MCF 10A (cell line): Measurements from ENCODE around the gene DCAF5. TPM values are rescaled to one million over a fixed set of nuclear protein-coding genes. Genes with fewer than 3 reads are reported as not detected.
"Not testable (repeated sequence)": the region's sequence is repeated elsewhere in the genome, so short reads cannot be mapped to it uniquely, and the experiment has no call there.

ENCODE experiments used
- BruUV-seq: library from RNA; stranded (reverse); fragments of 400-500 nt; replicated peaks from 2 replicates; lab custom pipeline; 2021; lab: Mats Ljungman, UMichigan
- CTCF ChIA-PET: fragments of 300-600 bp; sonication (Branson Sonifier 250); formaldehyde crosslinking; extraction: SDS; loops from one replicate; lab custom pipeline; 2021; ENCODE audit warnings: antibody characterized with exemption, inconsistent platforms; lab: Yijun Ruan, JAX
- POLR2A ChIA-PET: fragments of 300-600, 350-650 bp; sonication (Branson Sonifier 250); formaldehyde crosslinking; extraction: SDS; loops from one replicate; lab custom pipeline; 2020; ENCODE audit warnings: antibody characterized with exemption, inconsistent platforms; lab: Yijun Ruan, JAX
- DNase-seq: peaks from one replicate; pipeline ENCODE4 v3.0.0-alpha.2; 2018; ENCODE audit not compliant: unreplicated experiment
- H3K27ac Mint-ChIP-seq: one replicate; pipeline ENCODE4 v1.8.0; 2022; ENCODE audit warnings: mild to moderate bottlenecking, low read depth, mixed read lengths; ENCODE audit not compliant: unreplicated experiment
- H3K27me3 Mint-ChIP-seq: one replicate; pipeline ENCODE4 v1.8.0; 2022; ENCODE audit warnings: mixed read lengths; ENCODE audit not compliant: insufficient read depth, unreplicated experiment
- H3K36me3 Mint-ChIP-seq: one replicate; pipeline ENCODE4 v1.8.0; 2022; ENCODE audit warnings: mild to moderate bottlenecking, moderate library complexity, mixed read lengths; ENCODE audit not compliant: insufficient read depth, unreplicated experiment
- H3K4me1 Mint-ChIP-seq: one replicate; pipeline ENCODE4 v1.8.0; 2022; ENCODE audit warnings: mixed read lengths; ENCODE audit not compliant: insufficient read depth, unreplicated experiment
- H3K4me3 Mint-ChIP-seq: one replicate; pipeline ENCODE4 v1.8.0; 2022; ENCODE audit warnings: mild to moderate bottlenecking, moderate library complexity, mixed read lengths; ENCODE audit not compliant: unreplicated experiment
- H3K9me3 Mint-ChIP-seq: one replicate; pipeline ENCODE4 v1.8.0; 2022; ENCODE audit warnings: mixed read lengths; ENCODE audit not compliant: unreplicated experiment
- CTCF ChIP-seq: fragments of 200-600 bp; IDR thresholded peaks from one replicate; pipeline ENCODE4 v1.8.0; 2022; ENCODE audit warnings: antibody characterized with exemption, mild to moderate bottlenecking; ENCODE audit not compliant: unreplicated experiment
- intact Hi-C: fragments of 100-400 bp; cut with micrococcal nuclease; formaldehyde crosslinking; loops from 2 replicates; pipeline ENCODE4 v1.14.1; 2022
- total RNA-seq: library from RNA; stranded (reverse); gene quantifications from 2 replicates; pipeline ENCODE4 v1.2.3, GENCODE V29; 2022

Gene DCAF5
- total RNA-seq, 1 experiment from 2014 or later = 37.7 TPM

DNA sequence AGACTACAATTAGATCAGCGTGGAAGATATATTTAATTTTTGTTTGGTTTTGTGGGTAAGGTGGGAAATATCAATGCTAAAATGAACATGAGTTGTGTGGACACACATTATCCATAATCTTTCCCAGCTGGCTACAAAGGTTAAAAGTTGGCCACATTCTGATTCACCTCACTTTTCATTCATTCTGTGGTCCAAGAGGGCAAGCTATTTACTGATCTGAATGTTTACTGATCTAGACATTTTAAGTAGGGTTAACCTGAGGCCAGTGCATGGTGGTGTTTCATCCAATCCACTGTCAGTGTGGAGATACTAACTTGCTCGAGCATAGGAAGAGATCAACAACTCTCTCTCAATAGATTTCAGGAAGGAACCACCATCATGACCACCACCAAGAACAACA lies 71.6 kb downstream of the DCAF5 start:
- peak overlapping the region; percentile 42 for H3K27ac Mint-ChIP-seq
- no peaks in the 10 kb centered on the region for H3K9me3 Mint-ChIP-seq
- peaks cover 59% of the 10 kb centered on the region for H3K36me3 Mint-ChIP-seq
- H3K27me3 Mint-ChIP-seq = no peaks in the 10 kb centered on the region
- intact Hi-C loops = no loop called here
- CTCF ChIA-PET = no interaction called here
- no peak overlapping the region for H3K4me3 Mint-ChIP-seq
- DNase-seq = no peak
- POLR2A ChIA-PET = no interaction called here
- no peak for TF ChIP-seq CTCF
- no TSS peak for BruUV-seq
- H3K4me1 Mint-ChIP-seq = peaks cover 23% of the 10 kb centered on the region

- ChIA-PET POLR2A (interaction anchor here (0.9 kb wide), 1 partner anchor 14 kb away, joined by 3 read pairs; no protein-coding TSS in a partner anchor), CTCF (interaction anchor here (0.5 to 1.4 kb wide), 3 partner anchors 10 to 168 kb away, joined by 3 to 6 read pairs (median 4); no protein-coding TSS in a partner anchor)
- no peak overlapping the region for H3K4me3 Mint-ChIP-seq
- intact Hi-C loops = no loop called here
- peaks cover 51% of the 10 kb centered on the region for H3K36me3 Mint-ChIP-seq
- DNase-seq = no peak
- no peak for TF ChIP-seq CTCF
- H3K4me1 Mint-ChIP-seq = peaks cover 23% of the 10 kb centered on the region
- no peaks in the 10 kb centered on the region for H3K9me3 Mint-ChIP-seq
- no peaks in the 10 kb centered on the region for H3K27me3 Mint-ChIP-seq
- no TSS peak for BruUV-seq
- H3K27ac Mint-ChIP-seq = peak overlapping the region; percentile 50
Observed at GRCh38 chr14:69079747-69080146, 73.2 kb downstream of the DCAF5 start.

GRCh38 chr14:69079188-69079742 lies 73.7 kb downstream of the DCAF5 start:
- intact Hi-C loops = no loop called here
- H3K4me1 Mint-ChIP-seq = peaks cover 23% of the 10 kb centered on the region
- no peak overlapping the region for H3K4me3 Mint-ChIP-seq
- no peaks in the 10 kb centered on the region for H3K27me3 Mint-ChIP-seq
- peak overlapping the region; percentile 50 for H3K27ac Mint-ChIP-seq
- TF ChIP-seq CTCF = no peak
- BruUV-seq = no TSS peak
- ChIA-PET CTCF (interaction anchor here (0.5 to 1.4 kb wide), 3 partner anchors 10 to 168 kb away, joined by 3 to 6 read pairs (median 4); no protein-coding TSS in a partner anchor), POLR2A (no interaction called here)
- no peaks in the 10 kb centered on the region for H3K9me3 Mint-ChIP-seq
- peaks cover 51% of the 10 kb centered on the region for H3K36me3 Mint-ChIP-seq
- no peak for DNase-seq

GRCh38 chr14:69077841-69078240 lies 75.1 kb downstream of the DCAF5 start:
- BruUV-seq = no TSS peak
- Mint-ChIP-seq H3K4me3 (no peak overlapping the region), H3K36me3 (peaks cover 50% of the 10 kb centered on the region), H3K27ac (peak overlapping the region; percentile 50), H3K4me1 (peaks cover 23% of the 10 kb centered on the region), H3K9me3 (no peaks in the 10 kb centered on the region), H3K27me3 (no peaks in the 10 kb centered on the region)
- DNase-seq = peak; percentile 16
- no peak for TF ChIP-seq CTCF
- intact Hi-C loops = no loop called here
- CTCF ChIA-PET = no interaction called here
- POLR2A ChIA-PET = interaction anchor here (0.8 to 1.0 kb wide), 2 partner anchors 13 to 130 kb away, joined by 3 to 4 read pairs; no protein-coding TSS in a partner anchor

DNA sequence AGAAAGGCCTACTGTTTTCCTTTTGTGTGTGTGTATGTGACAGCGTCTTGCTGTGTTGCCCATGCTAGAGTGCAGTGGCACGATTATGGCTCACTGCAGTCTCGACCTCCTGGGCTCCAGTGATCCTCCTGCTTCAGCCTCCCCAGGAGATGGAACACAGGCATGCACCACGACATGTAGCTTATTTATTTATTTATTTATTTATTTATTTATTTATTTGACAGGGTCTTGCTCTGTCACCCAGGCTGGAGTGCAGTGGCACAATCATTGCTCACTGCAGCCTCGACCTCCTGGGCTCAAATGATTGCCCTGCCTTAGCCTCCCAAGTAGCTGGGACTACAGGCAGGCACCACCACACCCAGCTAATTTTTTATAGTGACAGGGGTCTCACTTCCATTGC lies 75.7 kb downstream of the DCAF5 start:
- POLR2A ChIA-PET = interaction anchor here (0.7 to 2.0 kb wide), 4 partner anchors 13 to 130 kb away, joined by 3 to 5 read pairs (median 4); no protein-coding TSS in a partner anchor
- peaks cover 23% of the 10 kb centered on the region for H3K4me1 Mint-ChIP-seq
- H3K27ac Mint-ChIP-seq, DNase-seq, H3K9me3 Mint-ChIP-seq, CTCF ChIA-PET, intact Hi-C loops, H3K27me3 Mint-ChIP-seq, BruUV-seq, H3K4me3 Mint-ChIP-seq: not testable (repeated sequence)
- H3K36me3 Mint-ChIP-seq = peaks cover 56% of the 10 kb centered on the region
